HG03354 (cell line): ENCODE results near the gene WDR72.
"Not testable (repeated sequence)": the region's sequence is repeated elsewhere in the genome, so short reads cannot be mapped to it uniquely, and the experiment has no call there.

Experiments
- ATAC-seq: cut with Tn5 transposase; IDR thresholded peaks from one replicate; pipeline ENCODE4 v1.9.1; 2021; ENCODE audit warnings: mild to moderate bottlenecking; ENCODE audit not compliant: unreplicated experiment, poor library complexity, severe bottlenecking

The WDR72 gene

GRCh38 chr15:53713218-53713617 is 46.2 kb downstream of the WDR72 start:
- no peak for ATAC-seq

GRCh38 chr15:53710906-53711305 is 48.6 kb downstream of the WDR72 start:
- peak; percentile 66 for ATAC-seq

- no peak for ATAC-seq
Measured at GRCh38 chr15:53709821-53710220, 49.6 kb downstream of the WDR72 start.

- no peak for ATAC-seq
Measured at GRCh38 chr15:53695365-53695764, 64.1 kb downstream of the WDR72 start.

- no peak for ATAC-seq
Measured at GRCh38 chr15:53694476-53694874, 65.0 kb downstream of the WDR72 start.

- no peak for ATAC-seq
Measured at GRCh38 chr15:53693729-53694475, 65.6 kb downstream of the WDR72 start.

GRCh38 chr15:53684162-53684561 is 75.3 kb downstream of the WDR72 start:
- not testable (repeated sequence) for ATAC-seq

GRCh38 chr15:53681056-53681455 is 78.4 kb downstream of the WDR72 start:
- no peak for ATAC-seq

- ATAC-seq, result no peak
Measured at GRCh38 chr15:53675832-53676231, 83.6 kb downstream of the WDR72 start.

GRCh38 chr15:53671545-53671944 is 87.9 kb downstream of the WDR72 start:
- ATAC-seq, result no peak

- ATAC-seq, result no peak
Measured at GRCh38 chr15:53670701-53671100, 88.8 kb downstream of the WDR72 start.

- ATAC-seq, result no peak
Measured at GRCh38 chr15:53665930-53666329, 93.5 kb downstream of the WDR72 start.

GRCh38 chr15:53658827-53659555 is 100.5 kb downstream of the WDR72 start:
- ATAC-seq, result no peak

- ATAC-seq, result no peak
Measured at GRCh38 chr15:53658255-53658654, 101.2 kb downstream of the WDR72 start.

GRCh38 chr15:53648934-53649333 is 110.5 kb downstream of the WDR72 start:
- no peak for ATAC-seq

GRCh38 chr15:53644660-53645059 is 114.8 kb downstream of the WDR72 start:
- no peak for ATAC-seq

- ATAC-seq, result no peak
Measured at GRCh38 chr15:53634517-53635106, 124.9 kb downstream of the WDR72 start.

GRCh38 chr15:53627279-53627678 is 132.2 kb downstream of the WDR72 start:
- no peak for ATAC-seq

GRCh38 chr15:53625962-53626845 is 133.3 kb downstream of the WDR72 start:
- ATAC-seq, result no peak

GRCh38 chr15:53625260-53625659 is 134.2 kb downstream of the WDR72 start:
- no peak for ATAC-seq
